ENCODE data around the gene NOL11. TPM values are rescaled to one million over a fixed set of nuclear protein-coding genes. Genes with fewer than 3 reads are reported as not detected.
"Not testable (repeated sequence)": the region's sequence is repeated elsewhere in the genome, so short reads cannot be mapped to it uniquely, and the experiment has no call there.

Gene NOL11
- total RNA-seq, 1 donor from 2014 or later: 70.6 TPM

- H3K4me3 Mint-ChIP-seq: no peak overlapping the region
- no peak overlapping the region for H3K27ac Mint-ChIP-seq
- POLR2A ChIA-PET: interaction anchor here (0.5 kb wide), 1 partner anchor 11 kb away, joined by 3 read pairs; no protein-coding TSS in a partner anchor
- peaks cover 2% of the 10 kb centered on the region for H3K36me3 Mint-ChIP-seq (ENCODE audit: low read depth)
- no peaks in the 10 kb centered on the region for H3K9me3 Mint-ChIP-seq
- DNase-seq (no peak), ATAC-seq (ENCODE audit: low read depth) (no peak)
- H3K27me3 Mint-ChIP-seq: no peaks in the 10 kb centered on the region
- CTCF ChIA-PET: interaction anchor here (1.2 kb wide), 1 partner anchor 321 kb away, joined by 3 read pairs; no protein-coding TSS in a partner anchor
- H3K4me1 Mint-ChIP-seq: no peaks in the 10 kb centered on the region
- intact Hi-C loops (cut with micrococcal nuclease): no loop called here
- TF ChIP-seq CTCF (IDR thresholded peaks at IDR 0.05): no peak
These were observed 21.4 kb upstream of the NOL11 start for GRCh38 chr17:67696347-67696746.

GRCh38 chr17:67696853-67697498 is 20.8 kb upstream of the NOL11 start:
- CTCF ChIA-PET: no interaction called here
- TF ChIP-seq CTCF (IDR thresholded peaks at IDR 0.05): no peak
- Mint-ChIP-seq H3K36me3 (ENCODE audit: low read depth) (peaks cover 2% of the 10 kb centered on the region), H3K27me3 (no peaks in the 10 kb centered on the region), H3K27ac (no peak overlapping the region), H3K4me1 (no peaks in the 10 kb centered on the region), H3K9me3 (no peaks in the 10 kb centered on the region), H3K4me3 (no peak overlapping the region)
- ATAC-seq (ENCODE audit: low read depth) (no peak), DNase-seq (no peak)
- POLR2A ChIA-PET: interaction anchor here (0.5 kb wide), 1 partner anchor 11 kb away, joined by 3 read pairs; no protein-coding TSS in a partner anchor
- intact Hi-C loops (cut with micrococcal nuclease): no loop called here

GRCh38 chr17:67700037-67700724 is 17.6 kb upstream of the NOL11 start:
- CTCF ChIA-PET: no interaction called here
- POLR2A ChIA-PET: no interaction called here
- intact Hi-C loops (cut with micrococcal nuclease): no loop called here
- ATAC-seq (ENCODE audit: low read depth) (no peak), DNase-seq (no peak)
- H3K4me3 Mint-ChIP-seq: no peak overlapping the region
- H3K27ac Mint-ChIP-seq: no peak overlapping the region
- H3K36me3 Mint-ChIP-seq (ENCODE audit: low read depth): no peaks in the 10 kb centered on the region
- TF ChIP-seq CTCF (IDR thresholded peaks at IDR 0.05): no peak
- no peaks in the 10 kb centered on the region for H3K9me3 Mint-ChIP-seq
- peaks cover 2% of the 10 kb centered on the region for H3K27me3 Mint-ChIP-seq
- no peaks in the 10 kb centered on the region for H3K4me1 Mint-ChIP-seq

- Mint-ChIP-seq H3K4me1 (no peaks in the 10 kb centered on the region), H3K4me3 (no peak overlapping the region), H3K9me3 (no peaks in the 10 kb centered on the region), H3K27ac (no peak overlapping the region), H3K27me3 (peaks cover 2% of the 10 kb centered on the region), H3K36me3 (ENCODE audit: low read depth) (no peaks in the 10 kb centered on the region)
- ATAC-seq (ENCODE audit: low read depth) (no peak), DNase-seq (no peak)
- ChIA-PET POLR2A (no interaction called here), CTCF (no interaction called here)
- intact Hi-C loops (cut with micrococcal nuclease): no loop called here
- TF ChIP-seq CTCF (IDR thresholded peaks at IDR 0.05): no peak
These were observed 17.0 kb upstream of the NOL11 start for GRCh38 chr17:67700725-67701119.

GRCh38 chr17:67702861-67703260 is 14.9 kb upstream of the NOL11 start:
- ChIA-PET POLR2A (interaction anchor here (0.7 kb wide), 1 partner anchor 316 kb away, joined by 3 read pairs; no protein-coding TSS in a partner anchor), CTCF (interaction anchor here (1.0 kb wide), 1 partner anchor 331 kb away, joined by 3 read pairs; no protein-coding TSS in a partner anchor)
- H3K27me3 Mint-ChIP-seq; H3K27ac Mint-ChIP-seq; H3K4me3 Mint-ChIP-seq; DNase-seq; H3K4me1 Mint-ChIP-seq; H3K36me3 Mint-ChIP-seq (ENCODE audit: low read depth); H3K9me3 Mint-ChIP-seq; intact Hi-C loops (cut with micrococcal nuclease); ATAC-seq (ENCODE audit: low read depth): not testable (repeated sequence)
